ENCODE results near the gene WDR53.
A peak's percentile ranks its signal among the peaks of the same experiment; 100 is the strongest.

DNA sequence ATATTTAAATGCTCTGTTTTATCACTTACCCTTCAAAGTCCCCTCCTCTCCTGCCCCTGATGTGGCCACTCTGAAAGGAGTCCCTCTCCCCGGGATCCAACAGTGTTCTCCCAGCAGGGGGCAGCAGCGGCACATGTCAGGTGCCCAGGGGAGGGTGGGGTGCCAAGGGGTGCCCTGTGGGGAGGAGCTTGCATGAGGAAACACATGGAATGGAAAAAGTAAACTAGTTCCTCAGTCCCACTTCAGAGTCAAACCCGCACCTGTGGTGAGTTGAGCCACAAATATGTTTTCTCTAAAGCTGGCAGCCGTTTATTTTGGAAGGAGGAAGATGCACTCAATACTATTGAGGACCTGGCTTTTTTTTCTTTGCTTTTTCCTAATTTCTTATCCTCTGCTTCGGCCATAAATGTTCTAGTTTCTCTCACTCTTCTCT lies 41.0 kb upstream of the WDR53 start:
- TF ChIP-seq, protein P1, sequence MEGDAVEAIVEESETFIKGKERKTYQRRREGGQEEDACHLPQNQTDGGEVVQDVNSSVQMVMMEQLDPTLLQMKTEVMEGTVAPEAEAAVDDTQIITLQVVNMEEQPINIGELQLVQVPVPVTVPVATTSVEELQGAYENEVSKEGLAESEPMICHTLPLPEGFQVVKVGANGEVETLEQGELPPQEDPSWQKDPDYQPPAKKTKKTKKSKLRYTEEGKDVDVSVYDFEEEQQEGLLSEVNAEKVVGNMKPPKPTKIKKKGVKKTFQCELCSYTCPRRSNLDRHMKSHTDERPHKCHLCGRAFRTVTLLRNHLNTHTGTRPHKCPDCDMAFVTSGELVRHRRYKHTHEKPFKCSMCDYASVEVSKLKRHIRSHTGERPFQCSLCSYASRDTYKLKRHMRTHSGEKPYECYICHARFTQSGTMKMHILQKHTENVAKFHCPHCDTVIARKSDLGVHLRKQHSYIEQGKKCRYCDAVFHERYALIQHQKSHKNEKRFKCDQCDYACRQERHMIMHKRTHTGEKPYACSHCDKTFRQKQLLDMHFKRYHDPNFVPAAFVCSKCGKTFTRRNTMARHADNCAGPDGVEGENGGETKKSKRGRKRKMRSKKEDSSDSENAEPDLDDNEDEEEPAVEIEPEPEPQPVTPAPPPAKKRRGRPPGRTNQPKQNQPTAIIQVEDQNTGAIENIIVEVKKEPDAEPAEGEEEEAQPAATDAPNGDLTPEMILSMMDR (IDR thresholded peaks at IDR 0.05) = peak; percentile 75 to 92 (median 85)
- no peak for TF ChIP-seq POLR2A (IDR thresholded peaks at IDR 0.05)

Measured in Peyer's patch (tissue), 4 donors.